Measurements from ENCODE around the gene SLC5A11.

- TF ChIP-seq CTCF (IDR thresholded peaks at IDR 0.05; ENCODE audit: poor library complexity) = no peak
- TF ChIP-seq EZH2phosphoT487 (IDR thresholded peaks at IDR 0.05; ENCODE audit: low read depth, severe bottlenecking, unreplicated experiment) = no peak
- TF ChIP-seq EZH2 (IDR thresholded peaks at IDR 0.05; ENCODE audit: borderline replicate concordance) = no peak
These were observed 7.1 kb upstream of the SLC5A11 start for GRCh38 chr16:24838554-24839266.

Measured in hepatocyte (in vitro differentiated cells).